B cell (primary cell): Measurements from ENCODE around the gene MUC5AC.
"Not testable (repeated sequence)": the region's sequence is repeated elsewhere in the genome, so short reads cannot be mapped to it uniquely, and the experiment has no call there.

Source experiments
- EZH2 ChIP-seq: IDR thresholded peaks from 2 replicates; pipeline ENCODE4 v1.6.1; 2012; ENCODE audit warnings: borderline replicate concordance, low read depth, mild to moderate bottlenecking, moderate library complexity, low read length; ENCODE audit not compliant: insufficient read depth, poor library complexity, severe bottlenecking
- TF ChIP-seq, protein P1 (sequence below): fragments of 200-600 bp; IDR thresholded peaks from one replicate; pipeline ENCODE4 v1.8.0; 2022; ENCODE audit warnings: antibody characterized with exemption, mild to moderate bottlenecking

DNA sequence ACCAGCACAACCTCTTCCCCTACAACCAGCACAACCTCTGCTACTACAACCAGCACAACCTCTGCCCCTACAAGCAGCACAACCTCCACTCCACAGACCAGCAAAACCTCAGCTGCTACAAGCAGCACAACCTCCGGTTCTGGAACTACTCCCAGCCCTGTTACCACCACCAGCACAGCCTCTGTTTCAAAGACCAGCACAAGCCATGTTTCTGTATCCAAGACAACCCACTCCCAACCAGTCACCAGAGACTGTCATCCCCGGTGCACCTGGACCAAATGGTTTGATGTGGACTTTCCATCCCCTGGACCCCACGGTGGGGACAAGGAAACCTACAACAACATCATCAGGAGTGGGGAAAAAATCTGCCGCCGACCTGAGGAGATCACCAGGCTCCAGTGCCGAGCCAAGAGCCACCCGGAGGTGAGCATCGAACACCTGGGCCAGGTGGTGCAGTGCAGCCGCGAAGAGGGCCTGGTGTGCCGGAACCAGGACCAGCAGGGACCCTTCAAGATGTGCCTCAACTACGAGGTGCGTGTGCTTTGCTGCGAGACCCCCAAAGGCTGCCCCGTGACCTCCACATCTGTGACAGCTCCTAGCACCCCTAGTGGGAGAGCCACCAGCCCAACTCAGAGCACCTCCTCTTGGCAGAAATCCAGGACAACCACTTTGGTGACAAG lies 30.8 kb downstream of the MUC5AC start:
- not testable (repeated sequence) for TF ChIP-seq EZH2
- TF ChIP-seq, protein P1, sequence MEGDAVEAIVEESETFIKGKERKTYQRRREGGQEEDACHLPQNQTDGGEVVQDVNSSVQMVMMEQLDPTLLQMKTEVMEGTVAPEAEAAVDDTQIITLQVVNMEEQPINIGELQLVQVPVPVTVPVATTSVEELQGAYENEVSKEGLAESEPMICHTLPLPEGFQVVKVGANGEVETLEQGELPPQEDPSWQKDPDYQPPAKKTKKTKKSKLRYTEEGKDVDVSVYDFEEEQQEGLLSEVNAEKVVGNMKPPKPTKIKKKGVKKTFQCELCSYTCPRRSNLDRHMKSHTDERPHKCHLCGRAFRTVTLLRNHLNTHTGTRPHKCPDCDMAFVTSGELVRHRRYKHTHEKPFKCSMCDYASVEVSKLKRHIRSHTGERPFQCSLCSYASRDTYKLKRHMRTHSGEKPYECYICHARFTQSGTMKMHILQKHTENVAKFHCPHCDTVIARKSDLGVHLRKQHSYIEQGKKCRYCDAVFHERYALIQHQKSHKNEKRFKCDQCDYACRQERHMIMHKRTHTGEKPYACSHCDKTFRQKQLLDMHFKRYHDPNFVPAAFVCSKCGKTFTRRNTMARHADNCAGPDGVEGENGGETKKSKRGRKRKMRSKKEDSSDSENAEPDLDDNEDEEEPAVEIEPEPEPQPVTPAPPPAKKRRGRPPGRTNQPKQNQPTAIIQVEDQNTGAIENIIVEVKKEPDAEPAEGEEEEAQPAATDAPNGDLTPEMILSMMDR: not testable (repeated sequence)
